HG03045 (cell line): ENCODE data around the gene SNAP47.

Source experiments
- ATAC-seq: cut with Tn5 transposase; IDR thresholded peaks from one replicate; pipeline ENCODE4 v1.9.1; 2021; ENCODE audit warnings: mild to moderate bottlenecking, moderate library complexity; ENCODE audit not compliant: unreplicated experiment

Gene SNAP47

GRCh38 chr1:227795732-227796131 lies 60.5 kb downstream of the SNAP47 start:
- no peak for ATAC-seq

DNA sequence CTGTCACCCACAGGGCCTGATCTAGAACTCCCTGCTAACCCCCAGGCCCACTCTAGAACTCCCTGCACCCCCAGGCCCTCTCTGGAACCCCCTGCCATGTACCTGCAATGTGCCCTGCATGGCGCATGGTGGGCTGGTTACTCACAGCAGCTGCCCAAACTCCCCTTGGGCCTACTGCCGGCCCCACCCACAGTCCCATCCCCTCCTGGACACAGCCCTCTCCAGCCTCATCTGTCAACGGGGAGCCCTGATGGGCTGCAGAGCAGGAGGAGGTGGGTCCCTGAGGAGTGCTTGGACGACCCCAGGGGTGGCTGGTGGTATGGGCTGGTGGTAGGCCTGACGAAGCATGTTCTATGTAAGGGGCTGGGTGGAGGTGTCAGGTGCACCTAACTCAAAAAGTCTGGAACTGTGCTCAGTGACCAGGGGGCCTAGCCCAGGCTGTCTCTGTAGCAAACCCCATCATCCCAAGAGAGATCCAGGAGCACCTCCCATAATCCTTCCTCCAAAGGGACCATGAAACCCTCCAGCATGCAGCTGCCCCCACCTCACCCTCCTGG lies 61.2 kb downstream of the SNAP47 start:
- no peak for ATAC-seq

DNA sequence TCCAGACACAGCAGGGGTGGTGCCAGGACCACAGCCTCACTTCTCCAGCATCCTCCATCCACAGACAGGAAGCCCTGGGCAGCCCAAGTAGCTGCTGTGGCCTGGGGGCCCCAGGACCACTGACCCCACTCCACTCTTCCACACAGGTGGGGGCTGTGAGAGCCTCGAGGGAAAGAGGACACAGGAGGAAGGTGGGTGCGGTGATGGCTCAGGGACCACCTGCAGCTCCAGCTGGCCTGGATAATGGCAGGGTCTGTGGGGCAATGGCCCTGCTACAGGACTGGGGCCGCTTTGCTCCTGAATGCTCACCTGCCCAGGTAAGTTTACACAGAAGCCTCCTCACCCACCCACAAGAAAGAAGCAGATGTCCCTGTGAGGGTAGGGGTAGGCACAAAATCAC lies 61.9 kb downstream of the SNAP47 start:
- no peak for ATAC-seq

DNA sequence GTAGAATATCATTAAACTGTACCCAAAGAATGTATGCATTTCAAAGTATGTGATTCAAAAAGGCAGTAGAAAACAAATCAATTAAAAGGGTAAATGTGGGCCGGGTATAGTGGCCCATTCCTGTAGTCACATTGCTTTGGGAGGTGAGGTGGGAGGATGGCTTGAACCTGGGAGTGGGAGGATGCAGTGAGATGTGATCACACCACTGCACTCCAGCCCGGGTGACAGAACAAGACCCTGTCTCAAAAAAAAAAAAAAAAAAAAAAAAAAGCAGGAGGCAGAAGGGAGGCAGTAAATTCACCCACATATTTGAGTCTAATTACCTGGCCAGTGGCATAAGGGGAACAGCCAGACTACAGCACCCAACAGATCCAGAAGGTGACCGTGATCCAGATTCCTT lies 62.4 kb downstream of the SNAP47 start:
- no peak for ATAC-seq

DNA sequence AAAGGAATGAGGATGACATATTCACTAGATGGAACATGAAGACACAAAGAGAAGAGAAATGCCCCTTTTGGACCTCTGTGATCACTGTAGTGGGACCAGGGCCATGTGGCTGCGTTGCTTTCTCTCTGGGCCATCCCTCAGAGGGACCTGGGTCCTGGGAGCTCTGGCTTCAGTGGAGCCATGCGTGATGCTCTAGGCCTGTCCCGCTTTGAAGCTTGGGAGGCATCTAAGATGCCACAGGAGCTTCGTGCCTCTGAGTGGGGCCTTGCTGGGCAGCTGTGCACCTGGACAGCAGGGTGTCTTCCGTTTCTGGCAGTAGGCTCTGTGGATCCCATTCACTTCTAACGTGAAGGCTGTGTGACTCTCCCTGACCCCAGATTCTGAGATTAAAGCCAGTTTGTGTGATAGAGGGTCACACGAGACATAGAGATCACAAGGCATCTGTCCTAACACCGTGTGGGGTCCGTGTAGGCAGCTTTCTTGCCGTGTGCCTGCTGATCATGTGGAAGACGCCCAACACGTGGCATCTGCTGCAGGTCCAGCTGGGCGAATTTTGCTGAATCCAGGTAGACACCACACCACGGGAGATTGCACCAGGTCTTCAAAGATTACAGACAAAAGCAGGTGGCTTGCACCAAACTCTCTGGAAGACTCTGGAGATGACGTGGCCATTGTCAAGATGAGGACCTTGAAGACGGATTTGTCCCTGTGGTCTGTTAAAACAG lies 63.0 kb downstream of the SNAP47 start:
- no peak for ATAC-seq

DNA sequence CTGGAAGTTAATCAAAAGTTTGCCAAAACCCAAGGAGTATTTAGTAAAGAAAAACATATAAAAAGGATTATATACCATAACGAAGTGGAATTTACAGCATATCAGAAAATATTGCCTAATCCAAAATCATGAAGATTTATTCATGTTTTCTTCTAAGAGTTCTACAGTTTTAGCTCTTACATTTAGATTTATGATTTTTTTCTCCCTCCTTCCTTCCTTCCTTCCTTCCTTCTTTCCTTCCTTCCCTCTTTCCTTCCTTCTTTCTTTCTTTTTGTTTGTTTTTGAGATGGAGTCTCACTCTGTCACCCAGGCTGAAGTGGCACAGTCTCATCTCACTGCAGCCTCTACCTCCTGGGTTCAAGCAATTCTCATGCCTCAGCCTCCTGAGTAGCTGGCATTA lies 64.5 kb downstream of the SNAP47 start:
- ATAC-seq: no peak

GRCh38 chr1:227803933-227804332 lies 68.7 kb downstream of the SNAP47 start:
- no peak for ATAC-seq

- no peak for ATAC-seq
Observed at GRCh38 chr1:227805606-227806197, 70.5 kb downstream of the SNAP47 start.

- ATAC-seq: no peak
Observed at GRCh38 chr1:227808566-227808965, 73.3 kb downstream of the SNAP47 start.

DNA sequence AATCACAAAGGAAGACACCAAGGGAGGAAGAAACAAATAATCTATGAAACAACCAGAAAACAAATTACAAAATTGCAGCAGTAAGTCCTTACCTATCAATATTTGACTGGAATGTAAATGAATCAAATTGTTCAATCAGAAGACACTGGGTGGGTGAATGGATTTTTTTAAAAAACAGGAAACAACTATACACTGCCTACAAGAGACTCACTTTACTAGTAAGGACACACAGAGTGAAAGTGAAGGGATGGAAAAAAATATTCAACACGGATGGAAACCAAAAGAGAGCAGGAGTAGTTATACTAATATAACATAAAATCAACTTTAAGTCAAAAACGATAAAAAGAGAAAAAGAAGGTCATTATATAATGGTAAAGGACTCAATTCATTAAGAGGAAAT lies 73.8 kb downstream of the SNAP47 start:
- ATAC-seq: no peak

DNA sequence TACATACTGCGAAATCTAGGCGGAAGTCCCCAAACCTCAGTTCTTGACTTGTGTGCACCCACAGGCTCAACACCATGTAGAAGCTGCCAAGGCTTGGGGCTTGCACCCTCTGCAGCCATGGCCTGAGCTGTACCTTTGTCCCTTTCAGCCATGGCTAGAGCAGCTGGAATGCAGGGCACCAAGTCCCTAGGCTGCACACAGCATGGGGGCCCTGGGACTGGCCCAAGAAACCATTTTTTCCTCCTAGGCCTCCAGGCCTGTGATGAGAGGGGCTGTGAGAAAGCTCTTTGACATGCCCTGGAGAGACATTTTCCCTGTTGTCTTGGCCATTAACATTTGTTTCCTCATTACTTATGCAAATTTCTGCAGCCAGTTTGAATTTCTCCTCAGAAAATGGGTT lies 78.7 kb downstream of the SNAP47 start:
- no peak for ATAC-seq

- ATAC-seq: no peak
Observed at GRCh38 chr1:227815468-227816409, 80.5 kb downstream of the SNAP47 start, which contains the start of gene PRSS38. TSS of gene PRSS38 (plus strand) at chr1:227815675. CDS start at chr1:227815717, 42 bp downstream.

- no peak for ATAC-seq
Observed at GRCh38 chr1:227816750-227817446, 81.7 kb downstream of the SNAP47 start.

DNA sequence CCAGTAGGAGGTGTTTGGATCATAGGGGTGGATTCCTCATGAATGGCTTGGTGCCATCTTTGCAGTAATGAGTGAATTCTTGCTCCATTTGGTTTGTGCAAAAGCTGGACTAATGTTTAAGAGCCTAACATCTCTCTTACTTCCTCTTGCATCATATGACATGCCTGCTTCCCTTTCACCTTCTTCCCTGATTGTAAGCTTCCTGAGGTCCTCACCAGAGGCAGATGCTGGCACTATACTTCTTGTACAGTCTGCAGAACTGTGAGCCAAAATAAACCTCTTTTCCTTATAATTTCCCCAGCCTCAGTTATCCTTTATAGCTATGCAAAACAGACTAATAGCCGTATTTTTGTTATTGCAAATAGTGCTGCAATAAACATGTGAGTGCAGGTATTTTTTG lies 88.3 kb downstream of the SNAP47 start:
- no peak for ATAC-seq

- ATAC-seq: no peak
Observed at GRCh38 chr1:227824204-227824603, 89.0 kb downstream of the SNAP47 start.

DNA sequence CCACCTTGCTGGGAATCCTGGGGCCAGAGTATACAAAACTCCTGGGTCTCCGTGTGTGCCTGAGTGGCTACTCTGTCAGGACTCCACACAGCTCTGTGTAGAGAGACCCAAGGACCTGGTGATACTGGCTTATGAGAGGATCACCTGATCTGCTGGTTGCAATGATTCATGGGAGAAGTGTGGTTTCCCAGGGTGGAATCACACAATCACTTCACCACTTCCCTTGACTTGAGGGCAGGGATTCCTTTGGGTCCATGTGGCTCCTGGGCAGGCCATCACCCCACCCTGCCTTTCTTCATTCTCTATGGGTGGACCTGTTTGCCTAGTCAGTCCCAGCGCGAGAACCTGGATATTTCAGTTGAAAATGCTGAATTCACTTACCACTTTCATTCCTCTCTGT lies 93.6 kb downstream of the SNAP47 start:
- ATAC-seq: no peak
